ENCODE results near the gene IL12RB2.

IL12RB2 gene

GRCh38 chr1:67307251-67308060, at the start of gene IL12RB2:
TSS of gene IL12RB2 (plus strand) at chr1:67307873. CDS start at chr1:67320369, 12,496 bp downstream.
- TF ChIP-seq CTCF (IDR thresholded peaks at IDR 0.05), result no peak

- no peak for TF ChIP-seq CTCF (IDR thresholded peaks at IDR 0.05)
These were observed 46.0 kb upstream of the IL12RB2 start for GRCh38 chr1:67261680-67262079.

DNA sequence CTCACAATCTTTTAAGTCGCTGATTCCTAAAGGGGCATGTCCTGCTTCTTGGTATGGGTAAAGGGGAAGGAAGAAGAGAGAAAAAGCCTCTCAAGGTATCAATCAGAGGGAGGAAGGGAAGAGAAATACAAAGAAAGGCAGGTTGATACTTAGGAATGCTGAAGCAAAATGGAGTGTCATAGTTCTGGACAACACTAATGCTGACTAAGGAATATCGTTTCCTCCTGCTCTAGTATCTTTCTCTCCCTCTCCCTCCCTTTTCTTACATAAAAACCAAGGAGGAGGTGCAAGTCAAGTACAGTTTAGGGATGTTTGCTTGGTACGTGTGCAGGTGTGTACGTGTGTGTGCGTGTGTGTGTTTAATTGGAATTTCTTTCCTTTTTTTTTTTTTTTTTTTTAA, 44.9 kb upstream of the IL12RB2 start:
- TF ChIP-seq CTCF (IDR thresholded peaks at IDR 0.05), result no peak

- TF ChIP-seq CTCF (IDR thresholded peaks at IDR 0.05), result no peak
These were observed 43.5 kb upstream of the IL12RB2 start for GRCh38 chr1:67264152-67264551.

GRCh38 chr1:67264899-67265298, 42.8 kb upstream of the IL12RB2 start:
- TF ChIP-seq CTCF (IDR thresholded peaks at IDR 0.05), result no peak

- no peak for TF ChIP-seq CTCF (IDR thresholded peaks at IDR 0.05)
These were observed 38.6 kb upstream of the IL12RB2 start for GRCh38 chr1:67269061-67269460.

GRCh38 chr1:67270541-67270940, 37.1 kb upstream of the IL12RB2 start:
- no peak for TF ChIP-seq CTCF (IDR thresholded peaks at IDR 0.05)

All from LNCAP (cell line).